Panc1 (cell line): ENCODE data around the gene ATP6V1G1.

Source experiments
- POLR2AphosphoS5 ChIP-seq: IDR thresholded peaks from 2 replicates; pipeline ENCODE4 v1.6.1; 2012; ENCODE audit warnings: mild to moderate bottlenecking, low read depth, low read length, moderate library complexity
- TF ChIP-seq, protein P1 (sequence below): fragments of 450-650 bp; IDR thresholded peaks from 2 replicates; pipeline ENCODE4 v1.5.1; 2017; ENCODE audit warnings: mild to moderate bottlenecking
- TF ChIP-seq, protein P2 (sequence below), 2 experiments: IDR thresholded peaks; 2 replicates each; pipeline ENCODE4 v1.6.1; 2011 to 2012; ENCODE audit warnings: low read depth in 2 of 2, control low read depth in 1 of 2, low read length in 1 of 2, mild to moderate bottlenecking in 1 of 2, moderate library complexity in 1 of 2; ENCODE audit not compliant: insufficient read depth in 1 of 2

DNA sequence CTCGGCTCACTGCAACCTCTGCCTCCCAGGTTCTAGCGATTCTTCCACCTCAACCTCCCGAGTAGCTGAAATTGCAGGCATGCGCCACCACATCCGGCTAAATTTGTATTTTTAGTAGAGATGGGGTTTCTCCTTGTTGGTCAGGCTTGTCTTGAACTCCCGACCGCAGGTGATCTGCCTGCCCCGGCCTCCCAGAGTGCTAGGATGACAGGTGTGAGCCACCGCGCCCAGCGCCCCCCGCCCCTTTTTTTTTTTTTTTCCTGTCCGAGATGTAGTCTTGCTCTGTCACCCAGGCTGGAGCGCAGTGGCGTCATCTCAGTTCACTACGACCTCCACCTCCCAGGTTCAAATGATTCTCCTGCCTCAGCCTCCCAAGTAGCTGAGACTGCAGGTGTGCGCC lies 6.6 kb downstream of the ATP6V1G1 start:
- TF ChIP-seq, protein P1, sequence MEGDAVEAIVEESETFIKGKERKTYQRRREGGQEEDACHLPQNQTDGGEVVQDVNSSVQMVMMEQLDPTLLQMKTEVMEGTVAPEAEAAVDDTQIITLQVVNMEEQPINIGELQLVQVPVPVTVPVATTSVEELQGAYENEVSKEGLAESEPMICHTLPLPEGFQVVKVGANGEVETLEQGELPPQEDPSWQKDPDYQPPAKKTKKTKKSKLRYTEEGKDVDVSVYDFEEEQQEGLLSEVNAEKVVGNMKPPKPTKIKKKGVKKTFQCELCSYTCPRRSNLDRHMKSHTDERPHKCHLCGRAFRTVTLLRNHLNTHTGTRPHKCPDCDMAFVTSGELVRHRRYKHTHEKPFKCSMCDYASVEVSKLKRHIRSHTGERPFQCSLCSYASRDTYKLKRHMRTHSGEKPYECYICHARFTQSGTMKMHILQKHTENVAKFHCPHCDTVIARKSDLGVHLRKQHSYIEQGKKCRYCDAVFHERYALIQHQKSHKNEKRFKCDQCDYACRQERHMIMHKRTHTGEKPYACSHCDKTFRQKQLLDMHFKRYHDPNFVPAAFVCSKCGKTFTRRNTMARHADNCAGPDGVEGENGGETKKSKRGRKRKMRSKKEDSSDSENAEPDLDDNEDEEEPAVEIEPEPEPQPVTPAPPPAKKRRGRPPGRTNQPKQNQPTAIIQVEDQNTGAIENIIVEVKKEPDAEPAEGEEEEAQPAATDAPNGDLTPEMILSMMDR: no peak
- TF ChIP-seq POLR2AphosphoS5: no peak
- TF ChIP-seq, protein P2, sequence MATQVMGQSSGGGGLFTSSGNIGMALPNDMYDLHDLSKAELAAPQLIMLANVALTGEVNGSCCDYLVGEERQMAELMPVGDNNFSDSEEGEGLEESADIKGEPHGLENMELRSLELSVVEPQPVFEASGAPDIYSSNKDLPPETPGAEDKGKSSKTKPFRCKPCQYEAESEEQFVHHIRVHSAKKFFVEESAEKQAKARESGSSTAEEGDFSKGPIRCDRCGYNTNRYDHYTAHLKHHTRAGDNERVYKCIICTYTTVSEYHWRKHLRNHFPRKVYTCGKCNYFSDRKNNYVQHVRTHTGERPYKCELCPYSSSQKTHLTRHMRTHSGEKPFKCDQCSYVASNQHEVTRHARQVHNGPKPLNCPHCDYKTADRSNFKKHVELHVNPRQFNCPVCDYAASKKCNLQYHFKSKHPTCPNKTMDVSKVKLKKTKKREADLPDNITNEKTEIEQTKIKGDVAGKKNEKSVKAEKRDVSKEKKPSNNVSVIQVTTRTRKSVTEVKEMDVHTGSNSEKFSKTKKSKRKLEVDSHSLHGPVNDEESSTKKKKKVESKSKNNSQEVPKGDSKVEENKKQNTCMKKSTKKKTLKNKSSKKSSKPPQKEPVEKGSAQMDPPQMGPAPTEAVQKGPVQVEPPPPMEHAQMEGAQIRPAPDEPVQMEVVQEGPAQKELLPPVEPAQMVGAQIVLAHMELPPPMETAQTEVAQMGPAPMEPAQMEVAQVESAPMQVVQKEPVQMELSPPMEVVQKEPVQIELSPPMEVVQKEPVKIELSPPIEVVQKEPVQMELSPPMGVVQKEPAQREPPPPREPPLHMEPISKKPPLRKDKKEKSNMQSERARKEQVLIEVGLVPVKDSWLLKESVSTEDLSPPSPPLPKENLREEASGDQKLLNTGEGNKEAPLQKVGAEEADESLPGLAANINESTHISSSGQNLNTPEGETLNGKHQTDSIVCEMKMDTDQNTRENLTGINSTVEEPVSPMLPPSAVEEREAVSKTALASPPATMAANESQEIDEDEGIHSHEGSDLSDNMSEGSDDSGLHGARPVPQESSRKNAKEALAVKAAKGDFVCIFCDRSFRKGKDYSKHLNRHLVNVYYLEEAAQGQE (IDR thresholded peaks at IDR 0.05; ENCODE audit: insufficient read depth in 1 of 2, low read depth in 2 of 2, low read length in 1 of 2): no peak
